Measurements from ENCODE around the gene CMA1.
"Not testable (repeated sequence)": the region's sequence is repeated elsewhere in the genome, so short reads cannot be mapped to it uniquely, and the experiment has no call there.

Gene CMA1, protein sequence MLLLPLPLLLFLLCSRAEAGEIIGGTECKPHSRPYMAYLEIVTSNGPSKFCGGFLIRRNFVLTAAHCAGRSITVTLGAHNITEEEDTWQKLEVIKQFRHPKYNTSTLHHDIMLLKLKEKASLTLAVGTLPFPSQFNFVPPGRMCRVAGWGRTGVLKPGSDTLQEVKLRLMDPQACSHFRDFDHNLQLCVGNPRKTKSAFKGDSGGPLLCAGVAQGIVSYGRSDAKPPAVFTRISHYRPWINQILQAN

DNA sequence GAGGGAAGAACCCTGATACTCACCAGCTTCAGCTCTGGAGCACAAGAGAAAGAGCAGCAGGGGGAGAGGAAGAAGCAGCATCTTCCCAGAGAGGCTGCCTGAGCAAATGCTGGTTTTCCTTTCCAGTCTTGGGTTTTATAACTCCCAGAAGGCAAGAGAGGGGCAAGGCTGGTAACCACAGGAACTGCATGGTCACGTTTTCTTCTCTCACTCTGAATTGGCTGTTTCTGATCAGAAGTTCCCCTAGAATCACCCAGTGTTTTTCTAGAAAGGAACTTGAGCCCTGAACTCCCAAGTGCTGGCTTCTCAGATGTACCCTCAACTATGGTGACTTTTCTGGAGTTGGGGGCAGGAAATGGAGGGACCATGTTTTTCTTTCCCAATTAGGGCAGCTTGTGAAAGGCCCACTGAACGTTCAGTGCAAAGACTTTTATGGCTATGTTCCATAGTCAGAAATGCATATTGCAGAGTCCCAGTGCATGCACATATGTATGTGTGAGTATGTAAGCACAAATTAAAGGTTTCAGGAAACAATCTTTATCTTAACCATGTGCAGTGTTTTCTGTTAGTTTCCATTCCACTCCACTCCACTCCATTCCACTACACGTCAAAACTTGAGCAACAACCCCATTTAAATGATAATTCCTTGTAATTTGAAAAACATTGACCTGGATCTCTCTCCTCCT is at the start of gene CMA1:
Gene CMA1 (minus strand): TSS at position 111 of the 686 bp plus-strand sequence. CDS start 30 bp downstream, at position 81.
- H3K36me3 ChIP-seq (ENCODE audit: control insufficient read depth in 2 of 2, insufficient read depth in 2 of 2, low read length in 2 of 2): no peaks in the 10 kb centered on the region
- no peaks in the 10 kb centered on the region for H3K4me1 ChIP-seq (ENCODE audit: control insufficient read depth in 2 of 2, insufficient read depth in 2 of 2, low read length in 2 of 2)
- H3K9me3 ChIP-seq (ENCODE audit: control insufficient read depth in 2 of 2, low read length in 2 of 2): no peaks in the 10 kb centered on the region
- no peaks in the 10 kb centered on the region for H3K27me3 ChIP-seq (ENCODE audit: control insufficient read depth in 2 of 2, insufficient read depth in 2 of 2, low read length in 2 of 2)
- H3K27ac ChIP-seq (ENCODE audit: low read depth in 2 of 2, low read length in 2 of 2): no peak within 1 kb of the TSS
- no peak within 1 kb of the TSS for H3K4me3 ChIP-seq (ENCODE audit: low read length in 2 of 2)
- H3K9ac ChIP-seq (ENCODE audit: low read depth in 1 of 2, low read length in 2 of 2): no peak within 1 kb of the TSS

DNA sequence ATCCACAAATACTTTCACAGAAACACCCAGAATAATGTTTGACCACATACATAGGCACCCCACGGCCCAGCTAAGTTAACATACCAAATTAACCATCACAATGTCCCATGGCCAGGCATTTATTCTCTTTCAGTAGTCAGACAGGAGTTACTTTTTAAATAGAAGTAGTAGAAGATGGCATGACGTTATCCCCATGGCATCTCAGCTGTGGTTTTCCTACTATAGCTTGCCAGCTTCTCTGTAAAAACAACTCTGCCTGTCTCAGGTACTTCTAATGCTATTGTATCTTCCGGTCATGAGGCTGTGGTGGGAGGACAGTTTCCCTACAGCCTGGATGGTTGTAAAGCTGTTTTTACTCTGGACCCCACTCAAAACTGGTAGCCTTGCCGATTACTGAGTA is 48.7 kb upstream of the CMA1 start:
- Histone ChIP-seq H3K27me3 (ENCODE audit: control insufficient read depth in 2 of 2, insufficient read depth in 2 of 2, low read length in 2 of 2) (no peaks in the 10 kb centered on the region), H3K4me1 (ENCODE audit: control insufficient read depth in 2 of 2, insufficient read depth in 2 of 2, low read length in 2 of 2) (no peaks in the 10 kb centered on the region), H3K27ac (ENCODE audit: low read depth in 2 of 2, low read length in 2 of 2) (no peak overlapping the region), H3K9me3 (ENCODE audit: control insufficient read depth in 2 of 2, low read length in 2 of 2) (no peaks in the 10 kb centered on the region), H3K36me3 (ENCODE audit: control insufficient read depth in 2 of 2, insufficient read depth in 2 of 2, low read length in 2 of 2) (no peaks in the 10 kb centered on the region), H3K4me3 (ENCODE audit: low read length in 2 of 2) (no peak overlapping the region), H3K9ac (ENCODE audit: low read depth in 1 of 2, low read length in 2 of 2) (no peak overlapping the region)

DNA sequence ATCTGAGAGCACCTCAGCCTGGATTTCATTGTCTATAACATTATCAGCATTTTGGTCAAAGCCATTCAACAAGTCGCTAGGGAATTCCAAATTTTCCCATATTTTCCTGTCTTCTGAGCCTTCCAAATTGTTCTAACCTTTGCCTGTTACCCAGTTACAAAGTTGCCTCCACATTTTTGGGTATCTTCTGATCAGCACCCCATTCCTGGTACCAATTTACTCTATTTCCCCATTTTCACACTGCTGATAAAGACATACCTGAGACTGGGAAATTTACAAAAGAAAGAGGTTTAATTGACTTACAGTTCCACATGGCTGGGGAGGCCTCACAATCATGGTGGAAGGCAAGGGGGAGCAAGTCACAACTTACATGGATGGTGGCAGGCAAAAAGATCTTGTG is 41.0 kb upstream of the CMA1 start:
- not testable (repeated sequence) for H3K9me3 ChIP-seq (ENCODE audit: control insufficient read depth in 2 of 2, low read length in 2 of 2); H3K9ac ChIP-seq (ENCODE audit: low read depth in 1 of 2, low read length in 2 of 2); H3K4me3 ChIP-seq (ENCODE audit: low read length in 2 of 2); H3K27ac ChIP-seq (ENCODE audit: low read depth in 2 of 2, low read length in 2 of 2); H3K27me3 ChIP-seq (ENCODE audit: control insufficient read depth in 2 of 2, insufficient read depth in 2 of 2, low read length in 2 of 2); H3K36me3 ChIP-seq (ENCODE audit: control insufficient read depth in 2 of 2, insufficient read depth in 2 of 2, low read length in 2 of 2); H3K4me1 ChIP-seq (ENCODE audit: control insufficient read depth in 2 of 2, insufficient read depth in 2 of 2, low read length in 2 of 2)

DNA sequence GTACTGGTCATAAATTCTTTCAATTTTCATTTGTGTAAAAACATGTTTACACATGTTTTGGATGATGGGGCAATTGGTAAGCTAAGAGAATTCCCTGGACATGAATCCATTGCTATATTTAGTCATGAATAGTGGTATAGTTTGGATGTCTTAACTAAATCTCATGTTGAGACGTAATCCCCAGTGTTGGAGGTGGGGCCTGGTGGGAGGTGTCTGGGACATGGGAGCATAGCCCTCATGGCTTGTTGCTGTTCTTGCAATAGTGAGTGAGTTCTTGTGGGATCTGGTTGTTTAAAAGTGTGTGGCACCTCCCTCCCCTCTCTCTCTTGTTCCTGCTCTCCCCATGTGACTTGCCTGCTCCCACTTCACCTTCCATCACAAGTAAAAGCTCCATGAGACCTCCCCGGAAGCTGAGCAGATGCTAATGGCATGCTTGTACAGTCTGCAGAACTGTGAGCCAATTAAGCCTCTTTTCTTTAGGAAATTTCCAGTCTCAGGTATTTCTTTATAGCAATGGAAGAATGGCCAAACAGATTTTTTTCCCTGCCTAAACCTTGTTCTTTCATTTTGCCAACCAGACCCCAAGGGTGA is 34.4 kb upstream of the CMA1 start:
- Histone ChIP-seq H3K27ac (ENCODE audit: low read depth in 2 of 2, low read length in 2 of 2) (no peak overlapping the region), H3K36me3 (ENCODE audit: control insufficient read depth in 2 of 2, insufficient read depth in 2 of 2, low read length in 2 of 2) (no peaks in the 10 kb centered on the region), H3K9ac (ENCODE audit: low read depth in 1 of 2, low read length in 2 of 2) (no peak overlapping the region), H3K9me3 (ENCODE audit: control insufficient read depth in 2 of 2, low read length in 2 of 2) (no peaks in the 10 kb centered on the region), H3K4me1 (ENCODE audit: control insufficient read depth in 2 of 2, insufficient read depth in 2 of 2, low read length in 2 of 2) (no peaks in the 10 kb centered on the region), H3K27me3 (ENCODE audit: control insufficient read depth in 2 of 2, insufficient read depth in 2 of 2, low read length in 2 of 2) (no peaks in the 10 kb centered on the region), H3K4me3 (ENCODE audit: low read length in 2 of 2) (no peak overlapping the region)

DNA sequence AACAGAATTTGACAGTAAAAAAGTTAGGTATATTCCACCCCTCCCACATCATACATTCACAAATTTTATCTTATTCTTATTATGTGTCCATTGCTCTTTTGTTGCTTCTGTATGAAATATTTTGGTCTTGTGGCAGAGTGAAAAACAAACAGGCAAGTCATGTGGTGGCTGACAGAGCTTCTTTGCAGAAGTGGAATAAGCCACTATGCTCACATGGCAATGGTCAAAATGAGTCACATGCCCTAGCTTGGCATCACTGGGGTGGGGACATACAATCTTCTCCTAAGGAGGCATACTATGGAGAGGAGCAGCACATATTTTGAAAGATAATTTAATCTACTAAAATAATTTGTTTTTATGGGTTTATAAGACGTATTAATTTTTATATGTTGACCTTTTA is 27.7 kb upstream of the CMA1 start:
- H3K36me3 ChIP-seq (ENCODE audit: control insufficient read depth in 2 of 2, insufficient read depth in 2 of 2, low read length in 2 of 2): no peaks in the 10 kb centered on the region
- no peak overlapping the region for H3K4me3 ChIP-seq (ENCODE audit: low read length in 2 of 2)
- no peak overlapping the region for H3K9ac ChIP-seq (ENCODE audit: low read depth in 1 of 2, low read length in 2 of 2)
- no peaks in the 10 kb centered on the region for H3K27me3 ChIP-seq (ENCODE audit: control insufficient read depth in 2 of 2, insufficient read depth in 2 of 2, low read length in 2 of 2)
- H3K4me1 ChIP-seq (ENCODE audit: control insufficient read depth in 2 of 2, insufficient read depth in 2 of 2, low read length in 2 of 2): no peaks in the 10 kb centered on the region
- H3K27ac ChIP-seq (ENCODE audit: low read depth in 2 of 2, low read length in 2 of 2): no peak overlapping the region
- no peaks in the 10 kb centered on the region for H3K9me3 ChIP-seq (ENCODE audit: control insufficient read depth in 2 of 2, low read length in 2 of 2)

DNA sequence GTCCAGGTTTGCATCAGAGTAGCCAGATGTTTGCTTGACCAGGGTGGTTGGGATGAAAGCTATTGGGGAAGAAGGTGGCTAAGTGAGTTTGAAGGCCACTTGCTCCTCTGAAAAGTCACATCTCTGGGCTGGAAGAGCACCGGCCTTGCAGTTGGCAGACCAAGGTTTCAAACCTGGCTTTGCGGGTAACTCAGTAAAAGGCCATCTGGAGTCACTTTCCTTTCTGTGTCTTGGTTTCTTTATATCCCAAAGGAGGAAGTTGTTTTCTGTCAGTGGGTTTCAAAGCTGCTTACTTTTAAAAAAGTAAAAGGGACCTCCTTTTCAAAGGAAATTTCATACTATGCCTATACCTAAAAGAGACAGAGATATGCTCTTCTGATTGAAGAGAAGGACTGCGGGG is 26.2 kb upstream of the CMA1 start:
- H3K9ac ChIP-seq (ENCODE audit: low read depth in 1 of 2, low read length in 2 of 2): no peak overlapping the region
- H3K4me1 ChIP-seq (ENCODE audit: control insufficient read depth in 2 of 2, insufficient read depth in 2 of 2, low read length in 2 of 2): no peaks in the 10 kb centered on the region
- no peaks in the 10 kb centered on the region for H3K27me3 ChIP-seq (ENCODE audit: control insufficient read depth in 2 of 2, insufficient read depth in 2 of 2, low read length in 2 of 2)
- H3K27ac ChIP-seq (ENCODE audit: low read depth in 2 of 2, low read length in 2 of 2): no peak overlapping the region
- H3K9me3 ChIP-seq (ENCODE audit: control insufficient read depth in 2 of 2, low read length in 2 of 2): no peaks in the 10 kb centered on the region
- H3K4me3 ChIP-seq (ENCODE audit: low read length in 2 of 2): no peak overlapping the region
- H3K36me3 ChIP-seq (ENCODE audit: control insufficient read depth in 2 of 2, insufficient read depth in 2 of 2, low read length in 2 of 2): no peaks in the 10 kb centered on the region

DNA sequence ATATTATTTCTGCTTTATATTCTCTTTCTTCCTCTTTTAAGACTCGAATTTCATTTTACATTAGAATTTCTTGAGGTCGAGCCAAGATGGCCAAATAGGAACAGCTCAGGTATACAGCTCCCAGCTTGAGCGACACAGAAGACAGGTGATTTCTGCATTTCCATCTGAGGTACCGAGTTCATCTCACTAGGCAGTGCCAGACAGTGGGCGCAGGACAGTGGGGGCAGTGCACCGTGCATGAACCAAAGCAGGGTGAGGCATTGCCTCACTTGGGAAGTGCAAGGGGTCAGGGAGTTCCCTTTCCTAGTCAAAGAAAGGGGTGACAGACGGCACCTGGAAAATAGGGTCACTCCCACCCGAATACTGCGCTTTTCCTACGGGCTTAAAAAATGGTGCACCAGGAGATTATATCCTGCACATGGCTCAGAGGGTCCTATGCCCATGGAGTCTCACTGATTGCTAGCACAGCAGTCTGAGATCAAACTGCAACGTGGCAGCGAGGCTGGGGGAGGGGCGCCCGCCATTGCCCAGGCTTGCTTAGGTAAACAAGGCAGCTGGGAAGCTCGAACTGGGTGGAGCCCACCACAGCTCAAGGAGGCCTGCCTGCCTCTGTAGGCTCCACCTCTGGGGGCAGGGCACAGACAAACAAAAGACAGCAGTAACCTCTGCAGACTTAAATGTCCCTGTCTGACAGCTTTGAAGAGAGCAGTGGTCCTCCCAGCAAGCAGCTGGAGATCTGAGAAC is 18.0 kb upstream of the CMA1 start:
- not testable (repeated sequence) for H3K4me1 ChIP-seq (ENCODE audit: control insufficient read depth in 2 of 2, insufficient read depth in 2 of 2, low read length in 2 of 2); H3K27ac ChIP-seq (ENCODE audit: low read depth in 2 of 2, low read length in 2 of 2); H3K4me3 ChIP-seq (ENCODE audit: low read length in 2 of 2); H3K9ac ChIP-seq (ENCODE audit: low read depth in 1 of 2, low read length in 2 of 2); H3K36me3 ChIP-seq (ENCODE audit: control insufficient read depth in 2 of 2, insufficient read depth in 2 of 2, low read length in 2 of 2); H3K9me3 ChIP-seq (ENCODE audit: control insufficient read depth in 2 of 2, low read length in 2 of 2); H3K27me3 ChIP-seq (ENCODE audit: control insufficient read depth in 2 of 2, insufficient read depth in 2 of 2, low read length in 2 of 2)

DNA sequence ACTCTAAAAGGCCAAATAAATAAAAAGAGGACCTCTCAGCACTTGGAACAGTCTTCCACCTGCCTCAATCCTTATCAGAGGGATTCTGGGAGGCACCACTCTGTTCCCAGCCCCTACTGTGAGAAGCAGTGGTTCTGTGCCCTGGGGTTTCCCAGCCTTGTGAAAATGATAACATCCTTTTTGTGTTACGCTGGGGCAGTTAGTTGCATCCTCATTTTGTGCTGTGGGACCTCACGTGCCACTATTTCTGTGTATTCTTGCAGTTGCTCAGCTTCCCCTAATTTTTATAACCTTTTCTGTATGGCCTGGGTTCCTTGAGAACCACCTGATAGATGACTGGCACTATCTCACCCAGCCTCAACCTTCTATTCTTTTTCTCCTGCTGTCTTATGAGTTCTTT is 10.8 kb upstream of the CMA1 start:
- Histone ChIP-seq H3K9ac (ENCODE audit: low read depth in 1 of 2, low read length in 2 of 2) (no peak overlapping the region), H3K4me1 (ENCODE audit: control insufficient read depth in 2 of 2, insufficient read depth in 2 of 2, low read length in 2 of 2) (no peaks in the 10 kb centered on the region), H3K4me3 (ENCODE audit: low read length in 2 of 2) (no peak overlapping the region), H3K9me3 (ENCODE audit: control insufficient read depth in 2 of 2, low read length in 2 of 2) (no peaks in the 10 kb centered on the region), H3K27me3 (ENCODE audit: control insufficient read depth in 2 of 2, insufficient read depth in 2 of 2, low read length in 2 of 2) (no peaks in the 10 kb centered on the region), H3K27ac (ENCODE audit: low read depth in 2 of 2, low read length in 2 of 2) (no peak overlapping the region), H3K36me3 (ENCODE audit: control insufficient read depth in 2 of 2, insufficient read depth in 2 of 2, low read length in 2 of 2) (no peaks in the 10 kb centered on the region)

DNA sequence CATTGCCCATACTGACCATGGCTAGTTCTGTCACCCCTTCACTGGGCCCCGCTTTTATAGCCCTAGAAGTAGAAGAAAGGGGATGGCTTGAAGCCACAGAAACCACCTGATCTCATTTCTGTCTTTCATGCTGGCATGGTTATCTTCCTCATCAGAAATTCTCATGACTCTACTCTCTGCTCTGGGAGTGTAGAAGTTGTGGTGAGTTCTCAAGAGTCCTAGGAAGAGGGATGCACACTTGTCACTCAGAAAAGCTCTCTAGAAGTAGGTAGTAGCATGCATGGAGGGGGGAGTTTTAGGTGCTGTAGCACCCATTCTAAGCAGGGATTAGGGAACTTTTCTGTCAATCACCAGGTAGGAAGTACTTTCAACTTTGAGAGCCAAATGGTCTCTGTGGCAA is 6.1 kb upstream of the CMA1 start:
- H3K36me3 ChIP-seq (ENCODE audit: control insufficient read depth in 2 of 2, insufficient read depth in 2 of 2, low read length in 2 of 2): no peaks in the 10 kb centered on the region
- no peaks in the 10 kb centered on the region for H3K9me3 ChIP-seq (ENCODE audit: control insufficient read depth in 2 of 2, low read length in 2 of 2)
- no peak overlapping the region for H3K9ac ChIP-seq (ENCODE audit: low read depth in 1 of 2, low read length in 2 of 2)
- no peak overlapping the region for H3K27ac ChIP-seq (ENCODE audit: low read depth in 2 of 2, low read length in 2 of 2)
- H3K4me1 ChIP-seq (ENCODE audit: control insufficient read depth in 2 of 2, insufficient read depth in 2 of 2, low read length in 2 of 2): no peaks in the 10 kb centered on the region
- H3K27me3 ChIP-seq (ENCODE audit: control insufficient read depth in 2 of 2, insufficient read depth in 2 of 2, low read length in 2 of 2): no peaks in the 10 kb centered on the region
- no peak overlapping the region for H3K4me3 ChIP-seq (ENCODE audit: low read length in 2 of 2)

DNA sequence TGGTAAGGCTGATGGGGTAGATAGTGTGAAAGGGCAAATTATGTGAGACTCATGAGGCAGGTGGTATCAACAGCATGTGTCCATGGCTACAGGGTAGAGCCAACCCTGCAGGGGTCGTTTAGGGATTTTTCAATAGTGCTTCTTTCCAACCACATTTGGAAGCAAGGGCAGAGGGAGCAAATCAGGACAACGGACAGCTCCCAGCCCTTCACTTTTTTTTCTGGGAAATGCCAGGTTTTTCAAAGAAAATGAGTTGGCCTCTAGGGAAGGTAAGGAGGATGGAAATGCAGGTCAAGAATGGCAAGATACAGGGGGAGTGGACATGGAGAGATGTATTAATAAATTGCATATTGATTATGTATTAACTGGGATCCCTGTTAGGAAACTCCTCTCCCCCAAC is 4.9 kb upstream of the CMA1 start:
- Histone ChIP-seq H3K36me3 (ENCODE audit: control insufficient read depth in 2 of 2, insufficient read depth in 2 of 2, low read length in 2 of 2) (no peaks in the 10 kb centered on the region), H3K27ac (ENCODE audit: low read depth in 2 of 2, low read length in 2 of 2) (no peak overlapping the region), H3K27me3 (ENCODE audit: control insufficient read depth in 2 of 2, insufficient read depth in 2 of 2, low read length in 2 of 2) (no peaks in the 10 kb centered on the region), H3K9ac (ENCODE audit: low read depth in 1 of 2, low read length in 2 of 2) (no peak overlapping the region), H3K4me1 (ENCODE audit: control insufficient read depth in 2 of 2, insufficient read depth in 2 of 2, low read length in 2 of 2) (no peaks in the 10 kb centered on the region), H3K9me3 (ENCODE audit: control insufficient read depth in 2 of 2, low read length in 2 of 2) (no peaks in the 10 kb centered on the region), H3K4me3 (ENCODE audit: low read length in 2 of 2) (no peak overlapping the region)

All from mucosa of rectum (tissue), 2 donors.